Measurements from ENCODE around the gene TMEM63A. TPM values are rescaled to one million over a fixed set of nuclear protein-coding genes. Genes with fewer than 3 reads are reported as not detected.
A peak's percentile ranks its signal among the peaks of the same experiment; 100 is the strongest.

The TMEM63A gene
- total RNA-seq, 1 donor from 2014 or later, result 5.1 TPM

DNA sequence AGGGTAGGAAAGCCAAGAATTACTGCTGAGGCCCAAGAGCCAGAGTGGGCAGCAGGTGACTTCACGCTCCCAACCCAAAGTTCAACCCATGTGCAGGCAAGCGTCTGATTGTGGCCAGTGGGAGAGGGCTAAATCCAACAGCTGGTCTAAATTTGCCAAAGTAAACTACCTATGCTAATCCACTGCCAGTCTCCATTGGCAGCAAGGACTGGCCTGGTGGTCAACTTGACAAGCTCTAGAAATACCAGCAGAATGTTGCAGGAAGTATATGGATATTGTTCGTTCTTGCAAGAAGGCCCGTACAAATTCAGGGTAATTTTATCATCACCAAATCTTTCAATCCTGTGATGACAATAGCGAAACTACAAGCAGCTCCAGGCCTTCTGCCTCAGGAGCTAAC lies 1.5 kb downstream of the TMEM63A start:
- peaks cover 17% of the 10 kb centered on the region for H3K4me1 Mint-ChIP-seq
- no peak overlapping the region for H3K27ac ChIP-seq
- H3K4me1 ChIP-seq, result peaks cover 10% of the 10 kb centered on the region
- no peaks in the 10 kb centered on the region for H3K79me2 ChIP-seq (ENCODE audit: low read depth)
- peaks cover 26% of the 10 kb centered on the region for H3F3A ChIP-seq (ENCODE audit: low read depth)
- no peaks in the 10 kb centered on the region for H3K36me3 Mint-ChIP-seq
- no peak overlapping the region for H2AFZ ChIP-seq (replicated peaks)
- peak overlapping the region; percentile 98 for H3K4me2 ChIP-seq
- H3K9me3 ChIP-seq (ENCODE audit: low read depth), result no peaks in the 10 kb centered on the region
- peaks cover 8% of the 10 kb centered on the region for H4K20me1 ChIP-seq (ENCODE audit: low read depth)
- H3K36me3 ChIP-seq, result no peaks in the 10 kb centered on the region
- DNase-seq (ENCODE audit: low spot score), result no peak
- no peak overlapping the region for H3K9ac ChIP-seq
- H3K9me3 Mint-ChIP-seq, result no peaks in the 10 kb centered on the region
- no peak overlapping the region for H3K27ac Mint-ChIP-seq
- peaks cover 52% of the 10 kb centered on the region for H3K27me3 ChIP-seq
- H3K4me3 Mint-ChIP-seq, result peak overlapping the region; percentile 87
- H3K4me3 ChIP-seq, result no peak overlapping the region
- H3K27me3 Mint-ChIP-seq (ENCODE audit: insufficient read depth, low read depth), result peaks cover 12% of the 10 kb centered on the region
- TF ChIP-seq CTCF (IDR thresholded peaks at IDR 0.05), result no peak
- TF ChIP-seq EZH2 (IDR thresholded peaks at IDR 0.05), result no peak
- TF ChIP-seq EZH2phosphoT487 (IDR thresholded peaks at IDR 0.05), result no peak

- no peaks in the 10 kb centered on the region for H3K79me2 ChIP-seq (ENCODE audit: low read depth)
- peaks cover 24% of the 10 kb centered on the region for H3F3A ChIP-seq (ENCODE audit: low read depth)
- H3K9ac ChIP-seq, result no peak overlapping the region
- Mint-ChIP-seq H3K4me1 (peaks cover 17% of the 10 kb centered on the region), H3K27me3 (ENCODE audit: insufficient read depth, low read depth) (peaks cover 12% of the 10 kb centered on the region), H3K4me3 (no peak overlapping the region), H3K36me3 (no peaks in the 10 kb centered on the region), H3K27ac (no peak overlapping the region), H3K9me3 (no peaks in the 10 kb centered on the region)
- H3K27me3 ChIP-seq, result peaks cover 48% of the 10 kb centered on the region
- no peak overlapping the region for H3K4me3 ChIP-seq
- H3K36me3 ChIP-seq, result no peaks in the 10 kb centered on the region
- no peak for TF ChIP-seq EZH2phosphoT487 (IDR thresholded peaks at IDR 0.05)
- no peak for TF ChIP-seq EZH2 (IDR thresholded peaks at IDR 0.05)
- TF ChIP-seq CTCF (IDR thresholded peaks at IDR 0.05), result no peak
- no peak overlapping the region for H3K4me2 ChIP-seq
- DNase-seq (ENCODE audit: low spot score), result no peak
- no peak overlapping the region for H3K27ac ChIP-seq
- no peak overlapping the region for H2AFZ ChIP-seq (replicated peaks)
- H4K20me1 ChIP-seq (ENCODE audit: low read depth), result peaks cover 8% of the 10 kb centered on the region
- no peaks in the 10 kb centered on the region for H3K9me3 ChIP-seq (ENCODE audit: low read depth)
- H3K4me1 ChIP-seq, result peaks cover 10% of the 10 kb centered on the region
Observed at GRCh38 chr1:225880222-225880588, 2.0 kb downstream of the TMEM63A start.

DNA sequence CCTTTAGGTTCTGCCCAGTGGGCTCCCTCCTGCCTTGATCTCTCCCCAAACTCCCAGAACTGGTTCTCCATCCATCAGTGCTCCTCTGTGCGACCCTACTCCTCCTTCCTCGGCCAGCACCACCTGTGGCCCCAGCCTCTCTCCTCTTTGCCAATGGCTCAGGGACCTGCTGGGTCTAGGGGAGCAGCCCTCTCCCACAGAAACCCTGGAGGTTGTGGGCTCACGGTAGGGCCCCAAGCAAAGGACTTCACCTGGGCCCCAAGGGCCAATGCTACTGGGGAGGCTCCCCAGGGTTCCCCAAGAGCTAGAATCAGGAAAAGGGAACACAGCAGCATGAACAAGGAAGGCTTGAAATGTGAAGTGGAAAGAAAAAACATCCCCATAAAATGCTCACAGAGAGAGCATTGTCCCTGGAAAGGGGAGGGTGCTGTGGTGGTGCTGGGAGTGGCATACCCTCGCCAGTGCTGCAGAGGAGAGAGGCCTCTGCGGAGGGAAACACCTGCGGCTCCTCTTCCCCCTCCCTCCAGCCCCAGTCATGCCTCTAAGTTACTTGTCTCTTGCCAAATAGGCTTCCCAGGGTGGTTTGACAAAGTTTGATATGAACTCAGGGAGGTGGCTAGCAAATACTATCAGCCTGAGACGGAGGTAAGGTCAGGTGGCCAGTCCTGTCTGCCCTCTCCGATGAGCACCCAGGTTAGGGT lies 2.5 kb downstream of the TMEM63A start:
- no peak for TF ChIP-seq EZH2phosphoT487 (IDR thresholded peaks at IDR 0.05)
- TF ChIP-seq CTCF (IDR thresholded peaks at IDR 0.05), result no peak
- TF ChIP-seq EZH2 (IDR thresholded peaks at IDR 0.05), result no peak
- no peaks in the 10 kb centered on the region for H3K36me3 Mint-ChIP-seq
- Histone ChIP-seq H3K27ac (no peak overlapping the region), H3K4me1 (peaks cover 10% of the 10 kb centered on the region), H3K36me3 (no peaks in the 10 kb centered on the region), H3F3A (ENCODE audit: low read depth) (peaks cover 24% of the 10 kb centered on the region), H3K79me2 (ENCODE audit: low read depth) (no peaks in the 10 kb centered on the region), H3K9me3 (ENCODE audit: low read depth) (no peaks in the 10 kb centered on the region), H4K20me1 (ENCODE audit: low read depth) (peaks cover 8% of the 10 kb centered on the region), H3K27me3 (peaks cover 43% of the 10 kb centered on the region), H3K4me3 (no peak overlapping the region), H3K9ac (no peak overlapping the region), H3K4me2 (no peak overlapping the region), H2AFZ (replicated peaks) (no peak overlapping the region)
- H3K4me3 Mint-ChIP-seq, result no peak overlapping the region
- peaks cover 17% of the 10 kb centered on the region for H3K4me1 Mint-ChIP-seq
- no peaks in the 10 kb centered on the region for H3K9me3 Mint-ChIP-seq
- peaks cover 12% of the 10 kb centered on the region for H3K27me3 Mint-ChIP-seq (ENCODE audit: insufficient read depth, low read depth)
- DNase-seq (ENCODE audit: low spot score), result no peak
- no peak overlapping the region for H3K27ac Mint-ChIP-seq
